H9 (cell line): ENCODE results near the gene CCDC141. TPM values are rescaled to one million over a fixed set of nuclear protein-coding genes. Genes with fewer than 3 reads are reported as not detected.

Experiments used
- DNase-seq: peaks from one replicate; pipeline ENCODE4 v3.0.0-alpha.2; 2017
- H2AFZ ChIP-seq: one replicate; pipeline ENCODE4 v1.6.1; 2013; ENCODE audit warnings: mild to moderate bottlenecking, low read length, control low read depth, moderate library complexity
- H2AK5ac ChIP-seq: 2 replicates; pipeline ENCODE4 v1.6.1; 2013; ENCODE audit warnings: low read length, control low read depth, mixed read lengths; ENCODE audit not compliant: insufficient read length
- H2BK120ac ChIP-seq: one replicate; pipeline ENCODE4 v1.6.1; 2013; ENCODE audit warnings: low read depth, mild to moderate bottlenecking, low read length, control low read depth, inconsistent platforms; ENCODE audit not compliant: poor library complexity, severe bottlenecking
- H2BK12ac ChIP-seq: 2 replicates; pipeline ENCODE4 v1.6.1; 2013; ENCODE audit warnings: low read length, control low read depth, mixed read lengths, low read depth; ENCODE audit not compliant: insufficient read length
- H2BK15ac ChIP-seq: 2 replicates; pipeline ENCODE4 v1.6.1; 2013; ENCODE audit warnings: low read depth, low read length, control low read depth
- H2BK20ac ChIP-seq: one replicate; pipeline ENCODE4 v1.6.1; 2013; ENCODE audit warnings: low read depth, mild to moderate bottlenecking, low read length, control low read depth, inconsistent platforms; ENCODE audit not compliant: poor library complexity, severe bottlenecking
- H2BK5ac ChIP-seq: 2 replicates; pipeline ENCODE4 v1.6.1; 2013; ENCODE audit warnings: low read length, control low read depth, mixed read lengths; ENCODE audit not compliant: insufficient read length
- H3K14ac ChIP-seq: 2 replicates; pipeline ENCODE4 v1.6.1; 2013; ENCODE audit warnings: low read length, control low read depth; ENCODE audit not compliant: insufficient read depth
- H3K18ac ChIP-seq: 2 replicates; pipeline ENCODE4 v1.6.1; 2013; ENCODE audit warnings: low read depth, mild to moderate bottlenecking, mixed read lengths, low read length, control low read depth; ENCODE audit not compliant: insufficient read length
- H3K23ac ChIP-seq: 2 replicates; pipeline ENCODE4 v1.6.1; 2013; ENCODE audit warnings: low read length, control low read depth, mixed read lengths, low read depth; ENCODE audit not compliant: insufficient read length
- H3K23me2 ChIP-seq: 2 replicates; pipeline ENCODE4 v1.6.1; 2013; ENCODE audit warnings: low read depth, mild to moderate bottlenecking, mixed read lengths, low read length, control low read depth; ENCODE audit not compliant: insufficient read length, poor library complexity, severe bottlenecking
- H3K27ac ChIP-seq: 2 replicates; pipeline ENCODE4 v1.5.1; 2013; ENCODE audit warnings: low read length, control low read depth, mixed read lengths, low read depth; ENCODE audit not compliant: insufficient read length
- H3K27me3 ChIP-seq: 2 replicates; pipeline ENCODE4 v1.6.1; 2013; ENCODE audit warnings: low read length, control low read depth, inconsistent platforms; ENCODE audit not compliant: insufficient read depth
- H3K4ac ChIP-seq: 2 replicates; pipeline ENCODE4 v1.6.1; 2013; ENCODE audit warnings: low read depth, mild to moderate bottlenecking, control low read depth, inconsistent platforms, low read length, moderate library complexity
- H3K4me1 ChIP-seq: 2 replicates; pipeline ENCODE4 v1.6.1; 2013; ENCODE audit warnings: low read length, control low read depth, inconsistent platforms; ENCODE audit not compliant: insufficient read depth
- H3K4me2 ChIP-seq: 2 replicates; pipeline ENCODE4 v1.6.1; 2013; ENCODE audit warnings: low read length, control low read depth, mixed read lengths; ENCODE audit not compliant: insufficient read length, insufficient read depth
- H3K56ac ChIP-seq: 2 replicates; pipeline ENCODE4 v1.6.1; 2013; ENCODE audit warnings: low read depth, mild to moderate bottlenecking, mixed read lengths, low read length, control low read depth; ENCODE audit not compliant: insufficient read length
- H3K79me1 ChIP-seq: 2 replicates; pipeline ENCODE4 v1.6.1; 2013; ENCODE audit warnings: low read depth, mild to moderate bottlenecking, moderate library complexity, low read length, control low read depth, inconsistent platforms; ENCODE audit not compliant: insufficient read depth, poor library complexity, severe bottlenecking
- H3K79me2 ChIP-seq: 2 replicates; pipeline ENCODE4 v1.6.1; 2013; ENCODE audit warnings: low read length, control low read depth, inconsistent platforms; ENCODE audit not compliant: insufficient read depth
- H3K9ac ChIP-seq: 2 replicates; pipeline ENCODE4 v1.6.1; 2013; ENCODE audit warnings: low read length, control low read depth, mixed read lengths; ENCODE audit not compliant: insufficient read length; ENCODE audit errors: extremely low read depth
- H3K9me3 ChIP-seq: one replicate; pipeline ENCODE4 v1.6.1; 2013; ENCODE audit warnings: low read depth, low read length, inconsistent platforms; ENCODE audit not compliant: control insufficient read depth
- H3T11ph ChIP-seq: one replicate; pipeline ENCODE4 v1.6.1; 2013; ENCODE audit warnings: mild to moderate bottlenecking, low read length, control low read depth, inconsistent platforms
- H4K20me1 ChIP-seq: one replicate; pipeline ENCODE4 v1.6.1; 2013; ENCODE audit not compliant: control insufficient read depth, insufficient read length, insufficient read depth
- H4K5ac ChIP-seq: 2 replicates; pipeline ENCODE4 v1.6.1; 2013; ENCODE audit warnings: low read depth, mild to moderate bottlenecking, mixed read lengths, low read length, control low read depth; ENCODE audit not compliant: insufficient read length
- H4K8ac ChIP-seq: replicated peaks from 2 replicates; pipeline ENCODE4 v1.6.1; 2013; ENCODE audit warnings: low read length, control low read depth, mixed read lengths, low read depth; ENCODE audit not compliant: insufficient read length
- H4K91ac ChIP-seq: 2 replicates; pipeline ENCODE4 v1.6.1; 2013; ENCODE audit warnings: low read depth, mild to moderate bottlenecking, moderate library complexity, mixed read lengths, low read length, control low read depth; ENCODE audit not compliant: insufficient read length
- H3K27ac Mint-ChIP-seq, 3 experiments: 2 replicates in 2 of 3; 3 replicates in 1 of 3; pipeline ENCODE4 v1.8.0; 2020 to 2021; ENCODE audit warnings: mixed read lengths in 3 of 3, mild to moderate bottlenecking in 1 of 3, moderate library complexity in 1 of 3
- H3K27me3 Mint-ChIP-seq: 2 replicates; pipeline ENCODE4 v1.8.0; 2021; ENCODE audit warnings: low read depth, mild to moderate bottlenecking, moderate library complexity, mixed read lengths
- H3K36me3 Mint-ChIP-seq, 3 experiments: 2 replicates in 2 of 3; 3 replicates in 1 of 3; pipeline ENCODE4 v1.8.0; 2020 to 2021; ENCODE audit warnings: low read depth in 3 of 3, mixed read lengths in 3 of 3; ENCODE audit not compliant: insufficient read depth in 1 of 3
- H3K4me1 Mint-ChIP-seq, 2 experiments: 2 replicates each; pipeline ENCODE4 v1.8.0; 2020; ENCODE audit warnings: mixed read lengths in 2 of 2
- H3K4me3 Mint-ChIP-seq, 2 experiments: 2 replicates in 1 of 2; 3 replicates in 1 of 2; pipeline ENCODE4 v1.8.0; 2020 to 2021; ENCODE audit warnings: mild to moderate bottlenecking in 2 of 2, mixed read lengths in 2 of 2, moderate library complexity in 1 of 2
- H3K9me3 Mint-ChIP-seq, 2 experiments: 2 replicates in 1 of 2; 3 replicates in 1 of 2; pipeline ENCODE4 v1.8.0; 2020; ENCODE audit warnings: mild to moderate bottlenecking in 2 of 2, mixed read lengths in 2 of 2, moderate library complexity in 1 of 2
- WGBS: extraction: QIAGEN DNeasy Blood & Tissue Kit; methylation state at CpG from one replicate; pipeline ENCODE4 v1.1.7; 2013; ENCODE audit warnings: missing lambda C conversion rate, low lambda C conversion rate, mixed read lengths; ENCODE audit not compliant: insufficient read length; ENCODE audit errors: extremely low coverage; 5-methylcytosine and 5-hydroxymethylcytosine counted together
- total RNA-seq: library from RNA; stranded (reverse); gene quantifications from 2 replicates; pipeline ENCODE4 v1.2.1, GENCODE V29; 2021
- TF ChIP-seq, protein P1 (sequence below): fragments of 200-600 bp; sonication (generic); conservative IDR thresholded peaks from 3 replicates; pipeline ENCODE4 v1.8.0; 2021; ENCODE audit warnings: antibody characterized with exemption, mild to moderate bottlenecking

CCDC141 gene
- total RNA-seq, 1 experiment from 2014 or later, result 1.0 TPM

DNA sequence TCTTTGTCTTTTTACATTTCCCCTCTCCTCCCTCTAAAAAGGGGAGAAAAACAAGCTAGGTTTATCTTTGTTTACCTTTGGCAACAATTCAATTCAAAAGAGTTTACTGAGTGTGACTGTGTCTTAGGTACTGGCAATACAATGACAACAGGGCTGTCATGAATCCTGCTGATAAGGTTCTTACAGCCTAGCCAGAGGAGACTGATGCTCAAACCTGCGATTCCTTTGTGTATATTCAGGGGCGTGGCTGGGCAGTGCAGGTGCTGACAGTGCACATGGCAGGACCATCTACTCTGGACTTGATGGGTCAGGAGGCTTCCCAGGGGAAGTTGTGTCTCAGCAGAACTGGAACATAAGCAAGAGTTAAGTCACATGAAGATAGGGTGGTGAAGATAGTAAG lies 219.5 kb downstream of the CCDC141 start:
- no peak overlapping the region for H4K8ac ChIP-seq
- TF ChIP-seq, protein P1, sequence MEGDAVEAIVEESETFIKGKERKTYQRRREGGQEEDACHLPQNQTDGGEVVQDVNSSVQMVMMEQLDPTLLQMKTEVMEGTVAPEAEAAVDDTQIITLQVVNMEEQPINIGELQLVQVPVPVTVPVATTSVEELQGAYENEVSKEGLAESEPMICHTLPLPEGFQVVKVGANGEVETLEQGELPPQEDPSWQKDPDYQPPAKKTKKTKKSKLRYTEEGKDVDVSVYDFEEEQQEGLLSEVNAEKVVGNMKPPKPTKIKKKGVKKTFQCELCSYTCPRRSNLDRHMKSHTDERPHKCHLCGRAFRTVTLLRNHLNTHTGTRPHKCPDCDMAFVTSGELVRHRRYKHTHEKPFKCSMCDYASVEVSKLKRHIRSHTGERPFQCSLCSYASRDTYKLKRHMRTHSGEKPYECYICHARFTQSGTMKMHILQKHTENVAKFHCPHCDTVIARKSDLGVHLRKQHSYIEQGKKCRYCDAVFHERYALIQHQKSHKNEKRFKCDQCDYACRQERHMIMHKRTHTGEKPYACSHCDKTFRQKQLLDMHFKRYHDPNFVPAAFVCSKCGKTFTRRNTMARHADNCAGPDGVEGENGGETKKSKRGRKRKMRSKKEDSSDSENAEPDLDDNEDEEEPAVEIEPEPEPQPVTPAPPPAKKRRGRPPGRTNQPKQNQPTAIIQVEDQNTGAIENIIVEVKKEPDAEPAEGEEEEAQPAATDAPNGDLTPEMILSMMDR, result no peak
- Mint-ChIP-seq H3K27me3 (no peaks in the 10 kb centered on the region), H3K27ac (peak overlapping the region in 1 of 3 experiments; percentile 60; a peak in 1 of 7 replicates), H3K9me3 (peaks cover 0 to 3% of the 10 kb centered on the region in 2 experiments; a peak in 1 of 5 replicates), H3K4me3 (no peak overlapping the region), H3K36me3 (no peaks in the 10 kb centered on the region), H3K4me1 (peaks cover 10 to 15% of the 10 kb centered on the region in 2 experiments)
- no peak overlapping the region for H4K5ac ChIP-seq
- no peak for DNase-seq
- no peak overlapping the region for H2BK12ac ChIP-seq
- no peak overlapping the region for H4K91ac ChIP-seq
- no peak overlapping the region for H3T11ph ChIP-seq
- no peaks in the 10 kb centered on the region for H3K4me1 ChIP-seq
- no peaks in the 10 kb centered on the region for H4K20me1 ChIP-seq
- H3K79me2 ChIP-seq, result no peaks in the 10 kb centered on the region
- no peaks in the 10 kb centered on the region for H3K23me2 ChIP-seq
- no peak overlapping the region for H2BK15ac ChIP-seq
- no peak overlapping the region for H3K18ac ChIP-seq
- no peak overlapping the region for H3K23ac ChIP-seq
- no peak overlapping the region for H3K27ac ChIP-seq
- H3K27me3 ChIP-seq, result no peaks in the 10 kb centered on the region
- H2BK5ac ChIP-seq, result no peak overlapping the region
- no CpG with 5 or more reads among the region's 2 CpGs for WGBS
- no peak overlapping the region for H2AFZ ChIP-seq
- H3K14ac ChIP-seq, result no peak overlapping the region
- H3K79me1 ChIP-seq, result no peaks in the 10 kb centered on the region
- H3K4ac ChIP-seq, result no peak overlapping the region
- H2BK120ac ChIP-seq, result no peak overlapping the region
- no peak overlapping the region for H3K56ac ChIP-seq
- H2BK20ac ChIP-seq, result no peak overlapping the region
- no peaks in the 10 kb centered on the region for H3K9me3 ChIP-seq
- H2AK5ac ChIP-seq, result no peak overlapping the region
- H3K9ac ChIP-seq, result no peak overlapping the region
- H3K4me2 ChIP-seq, result no peak overlapping the region
